GM11168 (cell line): ENCODE measurements around the gene ZNF462.

Experiments used
- in situ Hi-C: fragments of 300-500 bp; cut with MboI; formaldehyde crosslinking; loops from one replicate; pipeline ENCODE4 v1.12.0; 2022; ENCODE audit warnings: low sequenced_read_pairs; ENCODE audit not compliant: unreplicated experiment

Gene ZNF462

DNA sequence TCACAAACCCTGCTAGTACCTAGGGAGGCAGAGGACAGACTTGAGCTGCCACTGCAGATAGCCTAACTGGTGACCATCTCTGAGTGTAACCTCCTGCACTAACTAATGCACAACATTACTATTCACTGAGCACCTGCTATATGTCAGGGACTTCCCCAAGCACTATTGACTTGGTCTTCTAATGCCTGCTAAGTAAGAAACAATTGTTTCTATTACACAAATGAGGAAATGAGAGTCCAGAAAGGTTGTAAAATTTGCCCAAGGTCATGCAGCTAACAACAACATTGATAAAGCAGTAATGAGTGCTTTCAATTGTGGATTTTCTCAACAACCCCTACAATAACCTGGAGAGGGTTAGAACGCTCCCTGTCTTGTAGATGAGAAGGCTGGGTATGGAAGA lies 183.7 kb downstream of the ZNF462 start:
- in situ Hi-C loops = no loop called here

DNA sequence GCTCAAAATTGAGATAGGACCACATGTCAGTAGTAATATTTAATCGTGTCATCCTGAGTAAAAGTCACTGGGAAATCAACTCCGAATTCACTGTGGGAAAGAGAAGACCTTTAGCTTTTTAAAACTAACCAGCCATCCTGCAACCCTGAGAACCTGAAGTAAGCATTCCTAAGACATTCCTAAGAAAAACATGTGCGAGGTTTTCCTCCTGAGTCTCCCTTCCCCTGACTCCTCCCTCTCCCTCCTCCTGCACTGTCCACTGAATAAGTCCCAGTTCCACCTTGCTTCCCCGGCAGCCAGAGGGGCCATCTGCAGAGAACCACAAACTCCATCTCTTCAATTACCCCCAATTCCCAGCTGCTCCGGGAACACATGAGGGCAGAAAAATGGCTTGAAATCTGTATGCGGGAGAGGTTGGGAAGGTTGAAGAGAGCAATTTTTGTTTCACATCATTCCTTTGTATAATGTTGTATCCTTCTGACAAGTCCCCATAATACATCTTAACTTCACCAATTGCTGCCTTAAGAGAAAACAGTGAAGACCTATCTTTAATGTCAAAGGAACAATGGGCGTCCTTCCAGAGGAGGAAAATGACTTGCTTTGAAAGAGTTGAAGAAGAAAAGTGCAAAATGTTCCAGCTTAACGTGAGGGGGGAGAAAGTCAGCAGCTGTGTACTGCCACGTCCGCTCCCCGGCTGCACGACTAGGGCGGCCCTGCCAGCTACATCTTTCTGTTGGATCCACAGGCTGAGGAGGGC lies 186.3 kb downstream of the ZNF462 start:
- in situ Hi-C loops = no loop called here

DNA sequence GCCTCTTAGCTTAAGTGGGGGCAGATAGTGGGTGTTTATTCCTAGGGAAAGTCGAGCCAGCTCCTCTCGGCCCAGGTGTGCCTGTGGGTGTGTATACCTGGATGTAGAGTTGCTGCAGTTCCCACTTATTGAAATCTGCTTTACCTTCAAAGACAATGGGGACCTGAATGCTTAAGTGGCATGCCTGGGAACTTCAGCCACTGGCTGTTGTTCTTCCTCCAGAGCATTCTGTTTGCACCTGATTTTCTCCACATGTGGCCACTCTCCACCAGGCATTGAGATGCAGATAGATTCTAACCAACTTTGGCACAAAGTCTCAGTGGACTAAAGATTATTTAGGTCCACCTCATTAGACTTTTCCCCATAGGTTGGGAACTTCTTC lies 186.8 kb downstream of the ZNF462 start:
- in situ Hi-C loops = no loop called here

DNA sequence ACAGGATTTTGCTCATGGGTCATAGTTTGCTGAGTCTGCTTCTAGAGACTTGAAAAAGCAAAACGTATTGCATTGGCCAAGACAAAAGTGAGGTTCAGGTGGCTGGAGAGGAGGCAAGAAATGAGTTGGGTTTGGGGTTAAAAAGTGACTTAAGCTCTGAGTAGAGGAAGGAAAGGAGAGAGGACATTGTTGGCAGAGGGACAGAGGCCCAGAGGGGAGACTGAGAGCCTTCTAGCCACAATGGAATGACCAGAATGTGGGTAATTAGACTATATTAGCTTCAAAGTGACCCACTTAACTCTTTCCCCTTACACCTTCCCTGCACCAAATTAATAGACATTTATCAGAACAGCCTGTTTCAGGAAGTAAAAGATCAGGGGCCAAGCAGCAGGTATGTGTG lies 188.4 kb downstream of the ZNF462 start:
- in situ Hi-C loops = no loop called here

DNA sequence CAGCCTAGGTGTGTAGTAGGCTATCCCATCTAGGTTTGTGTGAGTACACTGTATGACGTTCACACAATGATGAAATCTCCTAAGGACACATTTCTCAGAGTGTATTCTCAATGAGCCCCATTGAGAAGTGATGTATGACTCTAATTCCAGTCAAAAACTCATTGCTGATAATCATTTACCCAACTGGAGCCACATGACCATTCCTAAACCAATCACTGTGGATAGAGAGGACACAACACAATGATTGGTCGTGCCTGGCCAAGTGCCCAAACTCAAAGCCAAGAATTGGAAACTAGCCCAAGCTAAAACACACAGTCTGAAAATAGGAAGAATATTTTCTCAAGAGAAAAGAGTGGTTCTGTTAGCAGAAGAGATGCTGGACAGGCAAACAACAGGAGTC lies 191.2 kb downstream of the ZNF462 start:
- in situ Hi-C loops = no loop called here

- in situ Hi-C loops = no loop called here
These were observed 196.3 kb downstream of the ZNF462 start for GRCh38 chr9:107059220-107059619.

- in situ Hi-C loops = no loop called here
These were observed 197.1 kb downstream of the ZNF462 start for GRCh38 chr9:107060062-107060461.
